Mesendoderm (in vitro differentiated cells): ENCODE results near the gene CHST11.
A peak's percentile ranks its signal among the peaks of the same experiment; 100 is the strongest.

Experiments
- DNase-seq: peaks from one replicate; pipeline ENCODE4 v3.0.0; 2013
- H2AK5ac ChIP-seq: 2 replicates; pipeline ENCODE4 v1.6.1; 2013; ENCODE audit warnings: low read length, inconsistent platforms
- H2BK120ac ChIP-seq: 2 replicates; pipeline ENCODE4 v1.6.1; 2013; ENCODE audit warnings: low read depth, mild to moderate bottlenecking, low read length, moderate library complexity, mixed read lengths
- H2BK15ac ChIP-seq: replicated peaks from 2 replicates; pipeline ENCODE4 v1.6.1; 2013; ENCODE audit warnings: low read depth, mild to moderate bottlenecking, moderate library complexity
- H2BK5ac ChIP-seq: 2 replicates; pipeline ENCODE4 v1.6.1; 2013; ENCODE audit warnings: low read length, inconsistent platforms
- H3K18ac ChIP-seq: 2 replicates; pipeline ENCODE4 v1.6.1; 2013; ENCODE audit warnings: mild to moderate bottlenecking, low read length, mixed read lengths
- H3K23ac ChIP-seq: one replicate; pipeline ENCODE4 v1.6.1; 2013; ENCODE audit warnings: low read length
- H3K27ac ChIP-seq: 2 replicates; pipeline ENCODE4 v1.5.1; 2013; ENCODE audit warnings: low read depth, mild to moderate bottlenecking, inconsistent platforms, low read length, moderate library complexity
- H3K27me3 ChIP-seq: 2 replicates; pipeline ENCODE4 v1.6.1; 2013; ENCODE audit warnings: low read length, control low read depth, mild to moderate bottlenecking, inconsistent platforms; ENCODE audit not compliant: insufficient read depth, poor library complexity
- H3K36me3 ChIP-seq: 2 replicates; pipeline ENCODE4 v1.6.1; 2013; ENCODE audit warnings: low read length, inconsistent platforms; ENCODE audit not compliant: control insufficient read depth, insufficient read depth
- H3K4ac ChIP-seq: one replicate; pipeline ENCODE4 v1.6.1; 2013; ENCODE audit warnings: low read depth, mild to moderate bottlenecking, low read length, moderate library complexity
- H3K4me1 ChIP-seq: 2 replicates; pipeline ENCODE4 v1.6.1; 2013; ENCODE audit warnings: low read depth, low read length, inconsistent platforms; ENCODE audit not compliant: control insufficient read depth
- H3K4me2 ChIP-seq: 2 replicates; pipeline ENCODE4 v1.6.1; 2013; ENCODE audit warnings: low read length
- H3K4me3 ChIP-seq: 2 replicates; pipeline ENCODE4 v1.5.1; 2013; ENCODE audit warnings: mild to moderate bottlenecking, low read length
- H3K56ac ChIP-seq: one replicate; pipeline ENCODE4 v1.6.1; 2013; ENCODE audit warnings: low read length
- H3K79me1 ChIP-seq: 2 replicates; pipeline ENCODE4 v1.6.1; 2013; ENCODE audit warnings: low read length, inconsistent platforms
- H3K79me2 ChIP-seq: 2 replicates; pipeline ENCODE4 v1.6.1; 2013; ENCODE audit warnings: mild to moderate bottlenecking, low read length; ENCODE audit not compliant: control insufficient read depth, insufficient read depth
- H3K9ac ChIP-seq: 2 replicates; pipeline ENCODE4 v1.6.1; 2013; ENCODE audit warnings: low read length, inconsistent platforms
- H4K5ac ChIP-seq: one replicate; pipeline ENCODE4 v1.6.1; 2013; ENCODE audit warnings: low read length
- H4K8ac ChIP-seq: one replicate; pipeline ENCODE4 v1.6.1; 2013; ENCODE audit warnings: low read depth, mild to moderate bottlenecking, control low read depth, low read length, moderate library complexity
- WGBS: extraction: QIAGEN DNeasy Blood & Tissue Kit; methylation state at CpG from one replicate; pipeline ENCODE4 v1.1.7; 2013; ENCODE audit warnings: low lambda C conversion rate, missing lambda C conversion rate; ENCODE audit not compliant: insufficient coverage; ENCODE audit errors: extremely low coverage; 5-methylcytosine and 5-hydroxymethylcytosine counted together

CHST11 gene

GRCh38 chr12:104596134-104596799 lies 139.5 kb downstream of the CHST11 start:
- Histone ChIP-seq H3K36me3 (no peaks in the 10 kb centered on the region), H3K4me1 (no peaks in the 10 kb centered on the region), H2AK5ac (no peak overlapping the region), H3K79me1 (no peaks in the 10 kb centered on the region), H3K4me3 (no peak overlapping the region), H3K27me3 (no peaks in the 10 kb centered on the region), H3K27ac (no peak overlapping the region), H3K56ac (no peak overlapping the region), H2BK5ac (no peak overlapping the region), H3K23ac (no peak overlapping the region), H4K8ac (no peak overlapping the region), H4K5ac (no peak overlapping the region), H3K9ac (no peak overlapping the region), H3K4ac (no peak overlapping the region), H3K4me2 (no peak overlapping the region), H3K79me2 (no peaks in the 10 kb centered on the region), H2BK120ac (no peak overlapping the region), H3K18ac (no peak overlapping the region), H2BK15ac (no peak overlapping the region)
- no peak for DNase-seq
- no CpG with 5 or more reads among the region's 12 CpGs for WGBS

- DNase-seq = peak; percentile 33
- Histone ChIP-seq H3K27ac (no peak overlapping the region), H3K27me3 (no peaks in the 10 kb centered on the region), H4K5ac (no peak overlapping the region), H2AK5ac (no peak overlapping the region), H3K4ac (no peak overlapping the region), H2BK15ac (no peak overlapping the region), H3K79me1 (no peaks in the 10 kb centered on the region), H3K4me2 (no peak overlapping the region), H3K4me3 (no peak overlapping the region), H2BK5ac (no peak overlapping the region), H3K23ac (no peak overlapping the region), H3K56ac (no peak overlapping the region), H2BK120ac (no peak overlapping the region), H4K8ac (no peak overlapping the region), H3K18ac (no peak overlapping the region), H3K79me2 (no peaks in the 10 kb centered on the region), H3K9ac (no peak overlapping the region), H3K4me1 (no peaks in the 10 kb centered on the region), H3K36me3 (no peaks in the 10 kb centered on the region)
- no CpG with 5 or more reads among the region's 15 CpGs for WGBS
Observed at GRCh38 chr12:104596898-104597843, 140.4 kb downstream of the CHST11 start.

GRCh38 chr12:104598342-104599271 lies 141.9 kb downstream of the CHST11 start:
- H3K9ac ChIP-seq = no peak overlapping the region
- H3K4ac ChIP-seq = no peak overlapping the region
- H2AK5ac ChIP-seq = no peak overlapping the region
- no peak overlapping the region for H4K5ac ChIP-seq
- no peak overlapping the region for H4K8ac ChIP-seq
- H3K18ac ChIP-seq = no peak overlapping the region
- DNase-seq = no peak
- no peak overlapping the region for H2BK5ac ChIP-seq
- H2BK15ac ChIP-seq = no peak overlapping the region
- no peak overlapping the region for H3K4me2 ChIP-seq
- H3K4me3 ChIP-seq = no peak overlapping the region
- no peaks in the 10 kb centered on the region for H3K27me3 ChIP-seq
- no peak overlapping the region for H3K23ac ChIP-seq
- H3K4me1 ChIP-seq = no peaks in the 10 kb centered on the region
- no peak overlapping the region for H3K56ac ChIP-seq
- H3K79me2 ChIP-seq = no peaks in the 10 kb centered on the region
- WGBS = no CpG with 5 or more reads among the region's 15 CpGs
- H3K27ac ChIP-seq = no peak overlapping the region
- no peak overlapping the region for H2BK120ac ChIP-seq
- H3K36me3 ChIP-seq = no peaks in the 10 kb centered on the region
- H3K79me1 ChIP-seq = no peaks in the 10 kb centered on the region

GRCh38 chr12:104599272-104600035 lies 142.7 kb downstream of the CHST11 start:
- no CpG with 5 or more reads among the region's 16 CpGs for WGBS
- no peak overlapping the region for H3K18ac ChIP-seq
- no peak overlapping the region for H2BK5ac ChIP-seq
- H3K79me2 ChIP-seq = no peaks in the 10 kb centered on the region
- H3K36me3 ChIP-seq = no peaks in the 10 kb centered on the region
- no peak overlapping the region for H3K27ac ChIP-seq
- H3K4me2 ChIP-seq = no peak overlapping the region
- H2AK5ac ChIP-seq = no peak overlapping the region
- no peak overlapping the region for H3K56ac ChIP-seq
- no peak overlapping the region for H3K4ac ChIP-seq
- no peak overlapping the region for H3K4me3 ChIP-seq
- no peak overlapping the region for H2BK120ac ChIP-seq
- peaks cover 3% of the 10 kb centered on the region for H3K4me1 ChIP-seq
- no peak overlapping the region for H4K5ac ChIP-seq
- H4K8ac ChIP-seq = no peak overlapping the region
- H3K27me3 ChIP-seq = no peaks in the 10 kb centered on the region
- H3K9ac ChIP-seq = no peak overlapping the region
- H2BK15ac ChIP-seq = no peak overlapping the region
- H3K79me1 ChIP-seq = no peaks in the 10 kb centered on the region
- no peak for DNase-seq
- no peak overlapping the region for H3K23ac ChIP-seq

GRCh38 chr12:104600036-104600712 lies 143.4 kb downstream of the CHST11 start:
- Histone ChIP-seq H2BK5ac (no peak overlapping the region), H3K23ac (no peak overlapping the region), H2AK5ac (no peak overlapping the region), H2BK15ac (no peak overlapping the region), H3K79me1 (no peaks in the 10 kb centered on the region), H3K9ac (no peak overlapping the region), H3K4me2 (no peak overlapping the region), H3K27ac (no peak overlapping the region), H3K79me2 (no peaks in the 10 kb centered on the region), H4K8ac (no peak overlapping the region), H3K4me3 (no peak overlapping the region), H3K56ac (no peak overlapping the region), H3K27me3 (no peaks in the 10 kb centered on the region), H2BK120ac (no peak overlapping the region), H4K5ac (no peak overlapping the region), H3K4me1 (peaks cover 4% of the 10 kb centered on the region), H3K18ac (no peak overlapping the region), H3K4ac (no peak overlapping the region), H3K36me3 (no peaks in the 10 kb centered on the region)
- DNase-seq = no peak
- no CpG with 5 or more reads among the region's 4 CpGs for WGBS
